Measurements from ENCODE around the gene PCSK7. TPM values are rescaled to one million over a fixed set of nuclear protein-coding genes. Genes with fewer than 3 reads are reported as not detected.
A peak's percentile ranks its signal among the peaks of the same experiment; 100 is the strongest.

The PCSK7 gene
- polyA plus RNA-seq, 1 experiment: 23.5 TPM

GRCh38 chr11:117179048-117179999, 52.5 kb downstream of the PCSK7 start:
- no peak for DNase-seq (ENCODE audit: low read depth, low spot score)
- ChIA-PET POLR2A (interaction anchor here (0.7 to 2.7 kb wide), 8 partner anchors 9 to 350 kb away, joined by 3 to 20 read pairs (median 6); partner anchors contain the start of genes APOC3, PAFAH1B2, PCSK7 and RNF214), CTCF (interaction anchor here (0.6 to 6.5 kb wide), 10 partner anchors 10 to 388 kb away, joined by 3 to 70 read pairs (median 8); partner anchors contain the start of gene APOA5)
- Histone ChIP-seq H3K4me3 (ENCODE audit: low read depth, low read length) (peak overlapping the region; percentile 76), H3K27ac (ENCODE audit: low read depth, low read length) (peak overlapping the region; percentile 65), H3K9me3 (ENCODE audit: control insufficient read depth, insufficient read depth, low read length) (no peaks in the 10 kb centered on the region; the same call in 1 of the 2 replicates), H3K27me3 (ENCODE audit: control insufficient read depth, insufficient read depth, low read length) (no peaks in the 10 kb centered on the region)
- TF ChIP-seq, protein P1, sequence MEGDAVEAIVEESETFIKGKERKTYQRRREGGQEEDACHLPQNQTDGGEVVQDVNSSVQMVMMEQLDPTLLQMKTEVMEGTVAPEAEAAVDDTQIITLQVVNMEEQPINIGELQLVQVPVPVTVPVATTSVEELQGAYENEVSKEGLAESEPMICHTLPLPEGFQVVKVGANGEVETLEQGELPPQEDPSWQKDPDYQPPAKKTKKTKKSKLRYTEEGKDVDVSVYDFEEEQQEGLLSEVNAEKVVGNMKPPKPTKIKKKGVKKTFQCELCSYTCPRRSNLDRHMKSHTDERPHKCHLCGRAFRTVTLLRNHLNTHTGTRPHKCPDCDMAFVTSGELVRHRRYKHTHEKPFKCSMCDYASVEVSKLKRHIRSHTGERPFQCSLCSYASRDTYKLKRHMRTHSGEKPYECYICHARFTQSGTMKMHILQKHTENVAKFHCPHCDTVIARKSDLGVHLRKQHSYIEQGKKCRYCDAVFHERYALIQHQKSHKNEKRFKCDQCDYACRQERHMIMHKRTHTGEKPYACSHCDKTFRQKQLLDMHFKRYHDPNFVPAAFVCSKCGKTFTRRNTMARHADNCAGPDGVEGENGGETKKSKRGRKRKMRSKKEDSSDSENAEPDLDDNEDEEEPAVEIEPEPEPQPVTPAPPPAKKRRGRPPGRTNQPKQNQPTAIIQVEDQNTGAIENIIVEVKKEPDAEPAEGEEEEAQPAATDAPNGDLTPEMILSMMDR (IDR thresholded peaks at IDR 0.05; ENCODE audit: low read depth, low read length): no peak

GRCh38 chr11:117178210-117179034, 53.5 kb downstream of the PCSK7 start, which contains the start of gene SIDT2:
Gene SIDT2 (plus strand): TSS chr11:117178743. CDS start chr11:117179264, 521 bp downstream.
- peak within 1 kb of the TSS; percentile 76 for H3K4me3 ChIP-seq (ENCODE audit: low read depth, low read length)
- TF ChIP-seq, protein P1 (IDR thresholded peaks at IDR 0.05; ENCODE audit: low read depth, low read length): no peak
- H3K27me3 ChIP-seq (ENCODE audit: control insufficient read depth, insufficient read depth, low read length): no peaks in the 10 kb centered on the region
- DNase-seq (ENCODE audit: low read depth, low spot score): peak; percentile 86
- peak within 1 kb of the TSS; percentile 65 for H3K27ac ChIP-seq (ENCODE audit: low read depth, low read length)
- ChIA-PET POLR2A (interaction anchor here (0.7 to 2.7 kb wide), 9 partner anchors 8 to 391 kb away, joined by 3 to 20 read pairs (median 4); partner anchors contain the start of genes PAFAH1B2, PCSK7, RNF214 and ZPR1), CTCF (interaction anchor here (1.1 to 6.5 kb wide), 6 partner anchors 12 to 52 kb away, joined by 3 to 70 read pairs (median 12); no protein-coding TSS in a partner anchor)
- H3K9me3 ChIP-seq (ENCODE audit: control insufficient read depth, insufficient read depth, low read length): no peaks in the 10 kb centered on the region; the same call in 1 of the 2 replicates

- Histone ChIP-seq H3K27ac (ENCODE audit: low read depth, low read length) (no peak overlapping the region), H3K4me3 (ENCODE audit: low read depth, low read length) (peak overlapping the region; percentile 76), H3K9me3 (ENCODE audit: control insufficient read depth, insufficient read depth, low read length) (no peaks in the 10 kb centered on the region; the same call in 1 of the 2 replicates), H3K27me3 (ENCODE audit: control insufficient read depth, insufficient read depth, low read length) (no peaks in the 10 kb centered on the region)
- TF ChIP-seq, protein P1 (IDR thresholded peaks at IDR 0.05; ENCODE audit: low read depth, low read length): no peak
- ChIA-PET POLR2A (interaction anchor here (0.7 to 2.7 kb wide), 4 partner anchors 23 to 390 kb away, joined by 3 to 18 read pairs (median 10); partner anchors contain the start of genes PAFAH1B2 and ZPR1), CTCF (interaction anchor here (1.1 to 6.5 kb wide), 4 partner anchors 11 to 48 kb away, joined by 3 to 70 read pairs (median 6); no protein-coding TSS in a partner anchor)
- DNase-seq (ENCODE audit: low read depth, low spot score): no peak
Measured at GRCh38 chr11:117177534-117178209, 54.2 kb downstream of the PCSK7 start.

- no peak overlapping the region for H3K4me3 ChIP-seq (ENCODE audit: low read depth, low read length)
- no peak for DNase-seq (ENCODE audit: low read depth, low spot score)
- no peaks in the 10 kb centered on the region; the same call in 1 of the 2 replicates for H3K9me3 ChIP-seq (ENCODE audit: control insufficient read depth, insufficient read depth, low read length)
- no peak overlapping the region for H3K27ac ChIP-seq (ENCODE audit: low read depth, low read length)
- H3K27me3 ChIP-seq (ENCODE audit: control insufficient read depth, insufficient read depth, low read length): no peaks in the 10 kb centered on the region
- TF ChIP-seq, protein P1 (IDR thresholded peaks at IDR 0.05; ENCODE audit: low read depth, low read length): no peak
- ChIA-PET POLR2A (interaction anchor here (0.6 to 0.8 kb wide), 4 partner anchors 30 to 296 kb away, joined by 4 to 7 read pairs (median 6); no protein-coding TSS in a partner anchor), CTCF (no interaction called here)
Measured at GRCh38 chr11:117176186-117176585, 55.7 kb downstream of the PCSK7 start.

Measured in AG04450 (cell line).